Measurements from ENCODE around the gene RPLP2.

Gene RPLP2

DNA sequence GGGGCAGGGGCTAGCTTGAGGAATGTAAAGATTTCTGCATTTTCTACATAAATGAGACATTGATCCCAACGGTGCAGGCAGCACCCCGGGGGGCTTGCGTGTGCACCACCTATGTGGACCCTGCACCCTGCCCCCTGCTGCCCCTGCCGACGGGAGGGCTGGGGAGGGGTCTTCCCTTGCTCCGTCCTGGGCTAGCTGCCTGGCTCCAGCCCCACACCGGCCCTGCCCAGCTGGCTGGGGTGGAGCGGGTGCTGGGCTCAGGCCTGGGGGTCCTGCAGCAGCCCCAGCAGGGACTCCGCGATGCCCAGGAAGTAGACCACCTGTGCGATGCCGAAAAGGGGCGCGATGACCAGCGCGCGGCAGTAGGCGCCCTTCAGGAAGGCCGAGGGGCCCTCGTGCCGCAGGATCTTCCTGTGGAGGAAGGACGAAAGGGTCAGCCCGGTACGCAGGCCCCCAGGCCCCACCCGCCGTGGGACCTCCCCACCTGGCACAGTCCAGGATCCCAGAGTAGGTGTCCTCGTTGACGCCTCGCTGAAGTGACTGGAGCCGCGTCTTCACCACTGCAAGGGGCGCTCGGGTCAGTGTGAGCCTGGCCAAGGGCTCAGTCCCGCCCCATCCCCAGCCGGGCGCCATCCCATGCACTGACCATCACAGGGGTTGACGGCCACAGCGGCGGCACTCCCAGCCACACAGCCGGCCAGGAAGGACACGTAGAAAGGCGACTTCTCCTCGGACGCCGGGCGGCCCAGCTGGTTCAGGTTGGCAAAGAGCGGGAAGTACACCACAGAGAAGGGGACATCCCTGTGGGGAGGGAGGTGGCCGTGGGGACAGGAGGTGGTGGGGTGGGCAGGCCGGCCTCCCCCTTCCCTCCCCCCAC is 17.9 kb upstream of the RPLP2 start:
- DNase-seq (ENCODE audit: low read depth): no peak

DNA sequence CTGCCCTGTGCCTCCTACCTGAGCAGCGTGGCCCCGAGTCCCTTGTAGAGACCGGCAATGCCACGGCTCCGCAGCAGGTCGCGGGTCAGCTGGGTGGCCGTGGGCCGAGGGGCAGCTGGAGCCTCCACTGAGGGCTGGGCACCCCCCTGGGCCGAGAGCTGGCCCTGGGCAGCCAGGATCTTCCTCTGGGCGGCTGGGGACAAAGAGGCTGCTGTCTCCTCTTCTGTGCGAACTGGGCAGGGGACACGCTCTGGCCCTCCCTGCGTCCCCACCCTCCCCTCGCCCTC is 17.3 kb upstream of the RPLP2 start:
- DNase-seq (ENCODE audit: low read depth): no peak

DNA sequence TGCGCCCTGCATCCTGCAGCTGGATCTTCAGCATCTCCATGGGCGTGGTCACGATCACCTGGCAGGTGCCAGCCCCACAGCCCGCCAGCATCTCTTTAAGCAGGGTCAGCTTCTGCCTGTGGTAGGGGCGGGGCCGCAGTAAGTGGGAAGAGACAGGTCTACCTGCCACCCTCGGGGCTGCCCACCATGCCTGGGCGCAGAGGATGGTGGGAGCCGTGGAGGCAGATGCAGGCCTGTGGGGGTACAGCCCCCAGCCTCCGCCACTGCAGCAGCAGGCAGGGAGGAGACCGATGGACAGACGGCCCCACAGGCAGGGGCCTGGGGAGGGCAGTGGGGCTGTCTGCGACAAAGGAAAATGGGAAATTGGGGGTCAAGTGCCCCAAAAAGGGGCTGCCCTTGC is 16.9 kb upstream of the RPLP2 start:
- DNase-seq (ENCODE audit: low read depth): no peak

DNA sequence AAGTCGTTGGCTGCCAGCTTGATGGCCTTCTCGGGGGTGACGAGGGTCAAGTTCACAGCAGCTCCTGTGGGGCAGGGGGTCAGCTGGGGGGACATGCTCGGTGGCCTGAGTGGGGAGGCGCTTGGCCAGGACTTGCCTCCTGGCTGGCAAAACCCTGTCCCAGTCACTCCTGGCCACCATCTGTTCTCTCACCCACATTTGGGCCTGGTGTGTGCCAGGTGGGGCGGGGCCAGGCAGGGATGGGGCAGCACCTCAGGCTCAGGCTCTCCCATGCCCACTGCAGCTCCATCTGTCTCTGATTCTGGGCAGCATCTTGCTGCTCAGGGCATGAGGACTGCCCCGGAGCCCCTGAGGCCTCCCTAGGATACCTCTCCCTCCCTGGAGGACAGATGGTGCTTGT is 16.2 kb upstream of the RPLP2 start:
- DNase-seq (ENCODE audit: low read depth): no peak

DNA sequence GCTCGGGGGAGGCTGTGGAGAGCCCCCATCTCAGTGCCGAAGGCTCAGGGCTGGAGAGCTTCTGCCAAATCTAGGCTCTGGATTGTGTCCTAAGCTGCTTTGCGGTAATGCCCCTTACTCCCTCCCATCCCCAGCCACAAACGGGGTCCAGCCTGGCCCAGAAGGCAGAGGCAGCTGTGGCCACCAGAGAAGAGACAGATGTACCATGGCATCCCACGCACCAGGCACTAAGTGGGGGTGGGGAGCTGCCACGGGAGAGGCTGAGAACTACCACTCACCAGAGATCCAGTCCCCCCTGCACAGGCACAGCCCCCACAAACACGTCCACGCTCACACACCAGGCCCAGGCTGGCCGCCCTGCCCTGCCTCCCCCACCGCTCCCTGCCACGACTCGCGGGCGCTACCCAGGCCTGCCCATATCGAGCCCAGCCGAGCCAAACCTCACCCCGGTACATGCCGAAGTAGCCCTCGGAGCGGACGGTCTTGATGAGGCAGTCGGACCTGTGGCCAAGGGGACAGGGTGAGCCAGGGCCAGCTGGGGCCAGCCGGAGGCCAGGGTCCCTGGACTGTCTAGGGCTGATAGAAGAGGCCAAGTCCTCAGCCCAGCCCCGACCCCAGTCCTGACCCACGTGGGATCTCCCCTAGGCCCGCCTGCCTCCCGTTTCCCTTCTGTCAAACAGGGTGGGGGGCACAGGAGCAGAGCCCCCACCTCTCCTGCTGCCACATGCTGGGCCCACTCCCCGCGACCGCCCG is 15.6 kb upstream of the RPLP2 start:
- no peak for DNase-seq (ENCODE audit: low read depth)

DNA sequence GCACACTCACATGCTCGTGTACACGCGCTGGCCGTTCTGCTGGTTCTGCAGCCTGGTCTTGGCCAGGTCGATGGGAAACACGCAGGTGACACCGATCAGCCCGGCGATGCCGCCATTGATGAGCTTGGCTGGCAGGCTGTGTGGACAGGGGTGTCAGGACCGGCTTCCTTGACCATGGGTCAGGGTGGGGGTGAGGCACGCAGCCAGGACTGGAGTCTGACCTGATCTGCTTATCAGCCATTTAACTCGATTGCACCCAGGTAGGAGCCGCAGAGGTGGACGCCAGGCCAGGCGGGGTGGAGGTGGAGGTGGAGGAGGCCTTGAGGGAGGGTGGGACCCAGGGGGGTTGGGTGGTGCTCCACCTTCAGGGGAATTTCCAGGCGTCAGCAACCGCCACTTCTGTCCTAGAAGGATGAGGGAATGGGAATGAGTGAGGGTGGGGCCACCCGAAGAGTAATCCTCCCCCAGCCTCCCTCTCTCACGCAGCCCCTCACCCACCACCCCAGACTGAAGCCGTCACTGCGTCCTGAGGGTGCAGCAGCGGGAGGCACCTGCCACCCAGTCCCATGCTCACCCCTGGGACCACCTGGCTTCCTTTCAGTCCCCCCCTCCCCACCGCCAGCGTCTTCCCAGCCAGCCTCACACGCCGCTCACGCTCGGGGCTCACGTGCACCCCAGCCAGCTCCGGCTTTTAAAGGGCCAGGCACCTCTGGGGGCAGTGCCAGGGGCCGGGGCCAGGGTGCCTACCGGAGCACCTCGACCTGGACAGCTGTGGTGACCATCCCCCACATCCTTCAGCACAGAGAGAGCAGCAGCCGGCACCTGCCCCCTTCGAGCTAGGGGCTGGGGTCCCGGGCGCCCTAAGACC is 14.8 kb upstream of the RPLP2 start:
- DNase-seq (ENCODE audit: low read depth): no peak

DNA sequence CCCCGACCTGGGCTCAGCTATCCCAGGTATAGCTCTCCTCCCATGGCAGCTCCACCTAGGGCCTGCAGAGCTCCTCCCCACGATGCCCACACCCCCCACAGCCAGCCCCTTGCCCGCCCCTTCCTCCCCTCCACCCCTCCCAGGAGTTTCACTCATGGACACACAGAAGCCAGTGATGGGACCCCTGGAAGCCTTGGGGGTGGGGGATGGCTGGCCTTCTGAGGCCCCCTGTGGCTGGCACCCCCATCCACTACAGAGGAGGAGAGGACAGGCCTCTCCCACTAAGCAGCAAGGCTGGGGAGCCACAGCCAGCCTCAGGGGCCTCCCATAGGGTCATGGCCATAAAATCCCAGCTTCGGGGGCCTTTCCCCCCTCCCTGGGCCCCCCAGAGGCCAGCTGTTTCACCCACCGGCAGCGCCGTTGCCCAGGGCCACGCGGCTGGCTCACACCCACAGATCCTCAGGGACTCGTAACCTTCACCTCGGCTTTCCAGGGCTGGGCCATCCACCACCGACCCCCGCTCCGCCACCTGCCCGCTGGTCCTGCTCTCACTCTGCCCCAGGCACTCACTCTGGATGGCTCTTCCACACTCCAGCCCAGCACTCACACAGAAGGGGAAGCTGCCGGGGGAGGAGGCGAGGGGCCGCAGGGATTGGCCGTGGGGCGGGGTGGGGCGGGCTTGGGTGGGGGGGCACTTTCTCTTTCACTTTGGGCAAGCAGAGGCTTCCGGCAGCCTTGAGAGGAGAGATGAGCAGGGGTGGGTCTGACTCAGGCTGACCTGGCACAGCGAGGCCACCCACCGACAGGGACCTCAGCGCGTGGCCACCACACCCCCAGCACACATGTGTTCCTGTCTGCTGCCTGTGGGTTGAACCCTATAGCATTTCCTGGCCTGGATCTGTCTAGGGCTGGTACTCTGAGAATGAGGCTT is 13.9 kb upstream of the RPLP2 start:
- no peak for DNase-seq (ENCODE audit: low read depth)

DNA sequence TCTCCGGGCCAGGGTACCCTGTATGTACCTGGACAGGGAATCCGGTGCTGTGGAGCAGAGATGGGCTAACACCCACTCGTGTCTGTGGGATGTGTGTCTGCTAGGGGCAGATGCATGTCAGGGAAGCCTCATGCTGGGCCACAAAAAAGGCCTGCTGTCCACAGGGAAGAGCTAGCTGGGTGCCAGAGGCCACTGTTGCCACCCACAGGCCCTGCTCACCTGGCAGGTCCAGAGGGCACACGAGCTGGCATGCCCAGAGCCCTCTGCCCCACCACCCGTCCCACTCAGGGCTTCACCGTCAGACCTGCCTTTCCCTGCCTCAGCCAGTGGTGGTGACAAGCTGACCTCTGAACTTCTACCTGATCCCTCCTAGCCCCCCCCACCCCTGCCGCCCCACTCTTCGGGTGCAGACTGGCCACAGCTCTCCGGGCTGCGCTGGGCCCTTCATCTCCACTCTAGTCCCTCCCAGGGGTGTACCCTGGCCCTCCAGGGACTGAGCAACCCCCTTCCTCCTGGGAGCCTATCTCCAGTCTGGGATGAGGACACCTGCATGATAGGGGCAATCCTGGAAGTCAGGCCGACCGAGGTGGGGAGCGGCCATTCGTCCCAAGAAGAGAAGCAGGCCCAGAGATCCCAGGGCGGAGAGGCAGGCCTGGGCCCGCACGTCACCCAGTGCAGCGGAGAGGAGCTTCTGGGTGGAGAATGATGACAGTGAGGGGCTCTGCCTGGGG is 13.0 kb upstream of the RPLP2 start:
- no peak for DNase-seq (ENCODE audit: low read depth)

DNA sequence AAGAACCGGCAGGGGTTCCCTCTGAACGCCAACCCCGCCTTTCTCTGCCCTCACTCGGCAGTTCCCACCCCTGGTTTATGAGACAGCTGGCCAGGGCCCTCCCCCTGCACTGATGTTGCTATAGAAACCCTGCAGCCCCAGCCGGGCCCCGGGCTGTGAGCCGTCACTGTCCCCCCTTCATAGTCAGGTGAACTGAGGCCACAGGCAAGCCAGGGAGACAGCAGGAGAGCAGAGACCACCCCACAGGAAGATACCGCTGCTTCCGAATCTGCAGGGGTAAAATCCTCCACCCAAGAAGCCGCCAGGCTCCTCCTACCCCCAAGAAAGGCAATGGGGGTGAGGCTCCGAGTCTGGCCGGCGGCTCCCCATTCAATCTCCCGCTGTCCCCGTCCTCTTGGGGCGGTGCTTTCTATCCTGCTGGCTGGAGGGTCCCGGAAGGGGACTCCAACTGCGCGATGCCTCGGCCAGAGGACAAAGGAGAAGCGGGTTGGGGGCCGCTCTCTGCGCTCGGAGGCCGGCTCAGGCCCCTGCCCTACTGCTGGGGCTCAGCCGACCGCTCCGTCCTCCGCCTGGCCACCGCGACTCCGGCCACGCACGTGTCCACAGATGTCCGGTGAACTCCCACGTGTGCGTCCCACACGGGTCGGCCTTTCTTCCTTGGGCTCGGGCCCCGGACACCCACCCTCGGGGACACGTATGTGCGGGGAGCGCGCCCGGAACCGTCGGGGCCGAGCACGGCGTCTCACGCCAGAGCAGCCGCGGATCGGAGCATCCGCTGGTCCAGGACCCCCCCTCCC is 12.3 kb upstream of the RPLP2 start:
- no peak for DNase-seq (ENCODE audit: low read depth)

DNA sequence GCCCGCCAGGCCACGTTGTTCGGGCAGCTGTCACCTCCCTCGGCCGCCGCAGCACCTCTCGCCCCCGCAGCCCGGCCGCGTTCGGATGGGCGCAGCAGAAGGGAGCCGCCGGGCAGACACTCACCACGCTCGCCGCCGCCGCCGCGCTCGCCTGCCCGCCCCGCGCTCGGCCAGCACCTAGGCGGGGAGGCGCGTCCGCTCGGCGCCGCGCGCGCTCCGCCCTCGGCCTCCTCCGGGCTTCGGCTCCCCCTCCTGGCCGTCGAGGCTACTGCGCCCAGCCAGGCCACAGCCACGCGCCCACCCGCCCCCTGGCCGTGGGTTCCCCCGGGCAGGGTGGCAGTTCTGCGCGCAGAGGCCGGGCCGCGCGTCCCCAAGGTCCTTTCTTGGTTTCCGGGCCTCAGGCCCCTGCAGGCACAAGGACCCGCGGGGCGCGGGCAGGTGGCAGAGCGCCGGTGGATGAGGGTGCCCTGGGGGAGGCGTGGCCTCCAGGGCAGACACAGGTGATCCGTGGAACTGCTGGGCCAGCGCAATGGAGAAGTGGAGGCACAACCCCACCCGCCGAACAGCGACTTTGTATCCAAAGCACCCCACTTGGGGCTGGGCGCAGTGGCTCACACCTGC is 11.6 kb upstream of the RPLP2 start, which contains the start of gene SLC25A22:
SLC25A22 (minus strand) TSS at position 189 of the 621 bp plus-strand sequence. CDS start 3,275 bp downstream, outside the sequence.
- DNase-seq (ENCODE audit: low read depth): no peak

DNA sequence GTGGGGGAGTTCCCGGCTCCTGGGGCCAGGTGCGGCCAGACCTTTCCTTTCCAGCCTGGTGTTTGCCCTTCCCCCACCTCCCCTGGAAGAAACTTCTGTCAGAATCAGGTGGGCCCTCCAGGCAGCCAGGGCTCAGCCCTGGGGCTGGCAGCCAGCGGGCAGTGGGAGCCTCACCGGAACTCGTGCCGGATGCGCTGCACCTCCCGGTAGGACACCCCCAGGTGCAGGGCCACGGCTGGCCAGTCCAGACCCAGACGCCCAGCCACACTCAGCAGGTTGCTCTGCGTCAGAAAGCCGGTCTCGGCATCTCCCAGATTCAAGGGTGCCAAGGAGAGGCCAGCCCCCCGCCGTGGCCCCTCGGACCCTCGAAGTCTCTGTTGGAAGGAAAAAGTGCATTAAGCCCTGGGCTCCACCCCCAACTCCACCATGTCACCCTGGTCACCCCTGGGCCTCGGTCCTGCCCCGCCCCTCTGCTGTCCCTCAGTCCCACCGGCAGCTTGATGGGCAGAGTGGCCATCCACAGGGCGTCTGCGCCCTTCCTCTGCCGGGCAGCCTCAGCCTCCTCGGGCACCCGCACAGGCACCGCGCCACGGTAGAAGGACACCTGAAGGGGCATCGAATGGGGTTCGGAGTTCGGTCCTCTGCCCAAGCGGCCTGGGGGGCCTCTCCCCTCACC is 10.0 kb upstream of the RPLP2 start:
- no peak for DNase-seq (ENCODE audit: low read depth)

DNA sequence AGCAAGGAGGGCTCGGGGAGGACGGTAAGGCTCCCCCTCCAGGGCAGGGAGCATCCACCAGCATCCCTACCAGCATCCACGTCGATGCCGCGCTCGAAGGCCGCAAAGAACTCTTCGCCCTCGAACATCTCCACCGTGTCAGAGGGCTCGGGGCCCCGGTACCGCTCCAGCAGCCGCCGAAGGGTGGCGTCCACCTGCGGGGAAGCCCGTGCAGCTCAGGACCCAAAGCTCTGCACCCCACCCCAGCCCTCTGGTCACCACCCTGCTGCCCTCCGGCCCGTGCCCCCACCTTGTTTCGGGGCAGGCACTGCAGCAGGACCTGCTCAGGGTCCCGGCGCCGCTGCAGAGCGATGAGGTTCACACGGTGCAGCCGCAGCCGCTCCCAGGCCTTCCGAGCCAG is 9.3 kb upstream of the RPLP2 start:
- no peak for DNase-seq (ENCODE audit: low read depth)

DNA sequence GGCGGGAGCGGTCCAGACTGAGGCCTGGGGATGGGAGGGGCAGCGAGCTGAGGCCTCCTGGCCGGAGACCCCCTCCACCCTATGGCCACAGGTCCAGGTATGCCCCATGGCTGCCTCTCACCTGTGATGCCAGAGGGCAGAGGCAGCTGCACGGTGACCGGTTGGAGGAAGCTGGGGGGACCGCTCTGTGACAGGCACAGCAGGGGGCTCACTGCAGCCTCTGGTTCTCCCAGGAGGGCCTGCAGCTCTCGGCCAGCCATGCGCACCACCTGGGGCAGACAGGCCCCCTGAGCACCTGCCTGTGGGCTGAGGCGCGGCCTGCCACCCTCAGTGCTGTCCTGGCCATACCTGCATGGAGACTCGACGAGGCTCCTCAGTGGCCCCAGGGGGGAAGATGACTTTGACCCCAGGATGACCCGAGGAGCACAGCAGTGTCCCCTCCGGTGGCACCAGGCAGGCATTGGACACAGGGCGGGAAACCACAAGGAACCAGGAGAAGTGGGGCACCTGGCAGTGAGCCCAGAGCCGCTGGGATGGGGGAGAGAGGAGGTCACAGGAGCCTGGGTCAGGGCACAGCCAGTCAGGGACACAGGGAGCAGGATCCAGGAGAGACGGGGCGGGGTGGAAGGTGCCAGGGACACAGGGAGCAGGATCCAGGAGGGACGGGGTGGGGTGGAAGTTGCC is 8.5 kb upstream of the RPLP2 start:
- no peak for DNase-seq (ENCODE audit: low read depth)

DNA sequence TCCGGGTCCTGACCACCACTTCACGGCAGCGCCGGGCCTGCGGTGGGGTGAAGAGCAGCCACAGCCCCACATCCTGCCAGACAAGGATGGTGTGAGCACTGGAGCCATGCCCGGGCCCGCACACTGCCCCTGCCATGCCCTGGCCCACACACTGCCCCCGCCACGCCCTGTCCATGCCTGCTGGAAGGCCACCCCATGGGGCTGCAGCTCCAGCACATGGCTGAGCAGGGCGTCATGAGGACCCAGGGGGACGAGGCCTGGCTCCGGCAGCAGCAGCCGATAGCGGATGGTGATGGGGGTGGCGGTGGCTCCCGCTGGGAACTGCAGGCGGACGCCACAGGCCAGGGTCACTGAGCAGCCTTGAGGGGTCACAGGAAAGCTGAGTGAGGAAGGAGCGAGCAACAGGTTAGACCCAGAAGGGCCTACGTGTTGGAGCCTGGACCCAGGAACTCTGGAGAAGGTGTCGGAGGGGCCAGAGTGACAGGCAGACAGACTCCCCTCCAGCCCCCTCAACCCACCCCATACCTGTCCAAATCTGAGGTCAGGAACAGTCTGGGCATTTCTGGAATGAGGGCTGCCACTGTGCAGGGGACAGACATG is 7.6 kb upstream of the RPLP2 start:
- DNase-seq (ENCODE audit: low read depth): no peak

DNA sequence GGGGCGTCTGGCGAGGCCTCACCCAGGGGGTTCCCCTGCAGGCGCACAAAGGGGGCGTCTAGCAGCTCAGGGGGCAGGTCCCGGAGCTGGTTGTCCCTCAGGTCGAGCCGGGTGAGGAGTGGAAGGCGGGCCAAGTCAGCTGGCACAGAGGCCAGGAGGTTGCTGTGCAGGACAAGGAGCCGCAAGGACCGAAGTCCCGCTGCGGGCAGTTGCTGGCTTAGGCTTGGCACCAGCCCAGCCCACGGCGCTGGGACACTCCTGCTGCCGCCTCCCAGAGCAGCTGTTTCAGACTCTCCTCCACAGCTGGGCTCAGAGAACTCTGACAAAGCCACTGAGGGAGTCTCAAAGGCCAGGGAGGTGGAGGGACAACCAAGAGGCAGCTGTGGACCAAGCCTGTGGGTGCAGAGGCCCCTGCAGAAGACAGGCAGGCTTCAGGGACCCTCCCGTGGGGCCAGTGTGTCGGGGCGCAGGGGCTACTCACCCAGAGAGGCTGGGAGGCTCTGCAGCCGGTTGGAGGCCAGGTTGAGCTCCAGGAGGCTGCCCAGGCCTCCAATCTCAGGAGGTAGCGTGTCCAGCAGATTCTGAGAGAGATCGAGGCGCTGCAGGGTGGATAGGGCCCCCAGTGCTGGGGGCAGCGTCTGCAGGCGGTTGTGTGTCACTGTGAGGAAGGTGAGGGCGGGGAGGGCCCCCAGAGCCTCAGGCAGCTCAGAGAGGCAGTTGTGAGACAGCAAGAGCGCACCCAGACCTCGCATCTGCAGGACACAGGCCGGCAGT is 6.9 kb upstream of the RPLP2 start:
- no peak for DNase-seq (ENCODE audit: low read depth)

DNA sequence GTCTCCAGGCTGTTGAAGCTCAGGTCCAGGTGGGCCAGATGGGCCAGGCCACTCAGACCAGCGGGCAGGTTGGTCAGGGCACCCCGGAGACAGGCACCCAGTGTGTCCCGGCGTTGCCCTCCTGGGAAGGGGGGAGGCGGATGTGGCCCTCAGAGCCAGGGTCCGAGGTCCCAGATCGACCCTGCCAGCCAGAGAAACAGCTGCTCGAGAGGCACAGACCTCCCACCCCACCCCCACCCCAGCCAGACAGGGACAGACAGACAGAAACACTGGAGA is 6.4 kb upstream of the RPLP2 start:
- DNase-seq (ENCODE audit: low read depth): no peak
